SK-N-SH (cell line): ENCODE measurements around the gene CKAP2L.

ENCODE experiments used
- EP300 ChIP-seq, 2 experiments: IDR thresholded peaks; 2 replicates each; pipeline versions ENCODE4 v1.4.0 to v1.6.1; 2012; ENCODE audit warnings: borderline replicate concordance in 1 of 2, low read depth in 1 of 2, low read length in 1 of 2
- EZH2phosphoT487 ChIP-seq: fragments of 200-600 bp; sonication (generic); IDR thresholded peaks from 2 replicates; pipeline ENCODE4 v1.6.1; 2017; ENCODE audit warnings: low read depth, mixed run types, mild to moderate bottlenecking, antibody characterized with exemption, moderate library complexity, borderline replicate concordance
- GATA2 ChIP-seq: sonication (generic); formaldehyde crosslinking; IDR thresholded peaks from 2 replicates; pipeline ENCODE4 v1.5.0; 2020; ENCODE audit warnings: mild to moderate bottlenecking, missing genetic modification reagents
- NFIC ChIP-seq: IDR thresholded peaks from 2 replicates; pipeline ENCODE4 v1.4.0; 2012; ENCODE audit warnings: borderline replicate concordance
- POLR2AphosphoS5 ChIP-seq: IDR thresholded peaks from 2 replicates; pipeline ENCODE4 v1.6.1; 2012; ENCODE audit warnings: low read depth, low read length
- RXRA ChIP-seq: IDR thresholded peaks from 2 replicates; pipeline ENCODE4 v1.4.0; 2012; ENCODE audit warnings: low read depth, mild to moderate bottlenecking, borderline replicate concordance
- SIN3A ChIP-seq: IDR thresholded peaks from 2 replicates; pipeline ENCODE4 v1.6.1; 2012; ENCODE audit warnings: low read depth, mild to moderate bottlenecking, low read length, moderate library complexity, borderline replicate concordance
- SMC3 ChIP-seq: IDR thresholded peaks from 2 replicates; pipeline ENCODE4 v1.6.1; 2012; ENCODE audit warnings: low read depth, low read length, improper control_type of control experiment
- TEAD4 ChIP-seq: IDR thresholded peaks from 2 replicates; pipeline ENCODE4 v1.4.0; 2012; ENCODE audit warnings: mild to moderate bottlenecking, borderline replicate concordance; ENCODE audit not compliant: insufficient read depth
- TF ChIP-seq, protein P1 (sequence below): fragments of 200-600 bp; sonication (generic); IDR thresholded peaks from 2 replicates; pipeline ENCODE4 v1.6.1; 2017; ENCODE audit warnings: antibody characterized with exemption, mild to moderate bottlenecking, moderate library complexity

- TF ChIP-seq SMC3, result no peak
- no peak for TF ChIP-seq EZH2phosphoT487
- TF ChIP-seq NFIC, result no peak
- TF ChIP-seq, protein P1, sequence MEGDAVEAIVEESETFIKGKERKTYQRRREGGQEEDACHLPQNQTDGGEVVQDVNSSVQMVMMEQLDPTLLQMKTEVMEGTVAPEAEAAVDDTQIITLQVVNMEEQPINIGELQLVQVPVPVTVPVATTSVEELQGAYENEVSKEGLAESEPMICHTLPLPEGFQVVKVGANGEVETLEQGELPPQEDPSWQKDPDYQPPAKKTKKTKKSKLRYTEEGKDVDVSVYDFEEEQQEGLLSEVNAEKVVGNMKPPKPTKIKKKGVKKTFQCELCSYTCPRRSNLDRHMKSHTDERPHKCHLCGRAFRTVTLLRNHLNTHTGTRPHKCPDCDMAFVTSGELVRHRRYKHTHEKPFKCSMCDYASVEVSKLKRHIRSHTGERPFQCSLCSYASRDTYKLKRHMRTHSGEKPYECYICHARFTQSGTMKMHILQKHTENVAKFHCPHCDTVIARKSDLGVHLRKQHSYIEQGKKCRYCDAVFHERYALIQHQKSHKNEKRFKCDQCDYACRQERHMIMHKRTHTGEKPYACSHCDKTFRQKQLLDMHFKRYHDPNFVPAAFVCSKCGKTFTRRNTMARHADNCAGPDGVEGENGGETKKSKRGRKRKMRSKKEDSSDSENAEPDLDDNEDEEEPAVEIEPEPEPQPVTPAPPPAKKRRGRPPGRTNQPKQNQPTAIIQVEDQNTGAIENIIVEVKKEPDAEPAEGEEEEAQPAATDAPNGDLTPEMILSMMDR, result no peak
- TF ChIP-seq SIN3A, result no peak
- TF ChIP-seq TEAD4, result no peak
- TF ChIP-seq POLR2AphosphoS5, result no peak
- no peak for TF ChIP-seq EP300 (IDR thresholded peaks at IDR 0.05; ENCODE audit: borderline replicate concordance in 1 of 2, low read depth in 1 of 2, low read length in 1 of 2)
- TF ChIP-seq RXRA, result no peak
- no peak for TF ChIP-seq GATA2 (CRISPR knock-in tag)
Measured at GRCh38 chr2:112720785-112721184, 43.6 kb downstream of the CKAP2L start, which contains the start of gene NT5DC4.
